Esophagus muscularis mucosa (tissue), 4 donors: ENCODE measurements around the gene DHX34. TPM values are rescaled to one million over a fixed set of nuclear protein-coding genes. Genes with fewer than 3 reads are reported as not detected.

ENCODE experiments used
- DNase-seq: peaks from one replicate; pipeline ENCODE4 v3.0.0-alpha.2; 2017; ENCODE audit errors: extremely low spot score
- H3K27ac ChIP-seq, 4 donors: fragments of 200-600 bp; sonication (generic); replicated peaks in 1 of 4; 1 replicate in 3 of 4; 2 replicates in 1 of 4; pipeline ENCODE4 v1.5.1; 2016 to 2019; ENCODE audit warnings: mild to moderate bottlenecking in 1 of 4
- H3K27me3 ChIP-seq, 4 donors: fragments of 200-600 bp; sonication (generic); one replicate each; pipeline versions ENCODE4 v1.5.1 to v1.6.0; 2016 to 2019
- H3K36me3 ChIP-seq, 4 donors: fragments of 200-600 bp; sonication (generic); one replicate each; pipeline ENCODE4 v1.5.1; 2016 to 2019
- H3K4me1 ChIP-seq, 4 donors: fragments of 200-600 bp; sonication (generic); one replicate each; pipeline ENCODE4 v1.5.1; 2016 to 2019
- H3K4me3 ChIP-seq, 4 donors: fragments of 200-600 bp; sonication (generic); 1 replicate in 2 of 4; 2 replicates in 2 of 4; pipeline ENCODE4 v1.5.1; 2016 to 2019; ENCODE audit warnings: mild to moderate bottlenecking in 4 of 4, moderate library complexity in 1 of 4
- H3K9me3 ChIP-seq, 4 donors: fragments of 200-600 bp; sonication (generic); 1 replicate in 3 of 4; 2 replicates in 1 of 4; pipeline ENCODE4 v1.5.1; 2016 to 2019
- CTCF ChIP-seq, 3 experiments: fragments of 200-600 bp in 2 of 3; fragments of 450-650 bp in 1 of 3; sonication (generic) in 2 of 3; IDR thresholded peaks; one replicate each; pipeline ENCODE4 v1.5.1; 2017 to 2019; ENCODE audit warnings: antibody characterized with exemption in 3 of 3, mild to moderate bottlenecking in 2 of 3, moderate library complexity in 1 of 3
- EP300 ChIP-seq: sonication (generic); formaldehyde crosslinking; IDR thresholded peaks from one replicate; pipeline ENCODE4 v1.6.1; 2017; ENCODE audit warnings: antibody characterized with exemption
- POLR2A ChIP-seq: fragments of 450-650 bp; IDR thresholded peaks from one replicate; pipeline ENCODE4 v1.6.1; 2017; ENCODE audit warnings: antibody characterized with exemption, moderate library complexity, mild to moderate bottlenecking, low read depth
- POLR2AphosphoS5 ChIP-seq, 2 donors: sonication (generic); formaldehyde crosslinking; IDR thresholded peaks; one replicate each; pipeline ENCODE4 v1.6.1; 2017; ENCODE audit warnings: antibody characterized with exemption in 2 of 2
- WGBS: methylation state at CpG from one replicate; pipeline ENCODE4 v1.1.5; 2018; 5-methylcytosine and 5-hydroxymethylcytosine counted together
- intact Hi-C: fragments of 100-400 bp; cut with DNase I; formaldehyde crosslinking; loops from one replicate; pipeline ENCODE4 v1.15.1; 2023
- total RNA-seq, 4 donors: library from RNA; depleted of rRNA; stranded (reverse); fragments of >200 nt; gene quantifications; one replicate each; pipeline versions ENCODE4 v1.1.0 to v1.2.1, GENCODE V29; 2016

The DHX34 gene
- total RNA-seq, 4 donors from 2014 or later = 9.1 to 15.6 (median 12.2) TPM

- H3K27ac ChIP-seq = no peak overlapping the region
- no peaks in the 10 kb centered on the region for H3K36me3 ChIP-seq
- H3K4me3 ChIP-seq = no peak overlapping the region
- peaks cover 0 to 10% (median 3%) of the 10 kb centered on the region in 4 donors for H3K4me1 ChIP-seq
- no peak for DNase-seq
- intact Hi-C loops = no loop called here
- no peaks in the 10 kb centered on the region for H3K9me3 ChIP-seq
- TF ChIP-seq EP300 = no peak
- TF ChIP-seq POLR2A = no peak
- TF ChIP-seq CTCF (IDR thresholded peaks at IDR 0.05) = no peak
- no peak for TF ChIP-seq POLR2AphosphoS5 (IDR thresholded peaks at IDR 0.05)
- 90% methylated on average over 5 of the region's 5 CpGs for WGBS
- H3K27me3 ChIP-seq = peaks cover 0 to 67% (median 0%) of the 10 kb centered on the region in 4 donors
These were observed 36.6 kb upstream of the DHX34 start for GRCh38 chr19:47312366-47313006.

- peaks cover 0 to 7% (median 2%) of the 10 kb centered on the region in 4 donors for H3K4me1 ChIP-seq
- intact Hi-C loops = no loop called here
- no peaks in the 10 kb centered on the region for H3K9me3 ChIP-seq
- no peak overlapping the region for H3K4me3 ChIP-seq
- no peak for DNase-seq
- TF ChIP-seq POLR2AphosphoS5 (IDR thresholded peaks at IDR 0.05) = no peak
- no peak for TF ChIP-seq CTCF (IDR thresholded peaks at IDR 0.05)
- TF ChIP-seq EP300 = no peak
- TF ChIP-seq POLR2A = no peak
- H3K36me3 ChIP-seq = no peaks in the 10 kb centered on the region
- peak overlapping the region in 1 of 4 donors; percentile 20 for H3K27ac ChIP-seq
- 80% methylated on average over 10 of the region's 10 CpGs for WGBS
- H3K27me3 ChIP-seq = peaks cover 0 to 76% (median 0%) of the 10 kb centered on the region in 4 donors
These were observed 35.3 kb upstream of the DHX34 start for GRCh38 chr19:47313754-47314295.

GRCh38 chr19:47315125-47315821 is 33.8 kb upstream of the DHX34 start:
- H3K27ac ChIP-seq = peak overlapping the region in 2 of 4 donors; percentile 27 to 30
- H3K4me3 ChIP-seq = no peak overlapping the region
- DNase-seq = no peak
- TF ChIP-seq CTCF (IDR thresholded peaks at IDR 0.05) (no peak), POLR2AphosphoS5 (IDR thresholded peaks at IDR 0.05) (peak; percentile 49 to 55), EP300 (peak; percentile 14), POLR2A (no peak)
- WGBS = 40% methylated on average over 12 of the region's 12 CpGs
- H3K4me1 ChIP-seq = no peaks in the 10 kb centered on the region
- no peaks in the 10 kb centered on the region for H3K36me3 ChIP-seq
- H3K9me3 ChIP-seq = no peaks in the 10 kb centered on the region
- intact Hi-C loops = no loop called here
- H3K27me3 ChIP-seq = peaks cover 0 to 76% (median 4%) of the 10 kb centered on the region in 4 donors

- intact Hi-C loops = no loop called here
- no peaks in the 10 kb centered on the region for H3K36me3 ChIP-seq
- 88% methylated on average over 4 of the region's 4 CpGs for WGBS
- no peaks in the 10 kb centered on the region for H3K4me1 ChIP-seq
- DNase-seq = no peak
- peaks cover 0 to 75% (median 6%) of the 10 kb centered on the region in 4 donors for H3K27me3 ChIP-seq
- no peaks in the 10 kb centered on the region for H3K9me3 ChIP-seq
- no peak for TF ChIP-seq POLR2A
- TF ChIP-seq EP300 = no peak
- no peak for TF ChIP-seq POLR2AphosphoS5 (IDR thresholded peaks at IDR 0.05)
- TF ChIP-seq CTCF (IDR thresholded peaks at IDR 0.05) = no peak
- no peak overlapping the region for H3K4me3 ChIP-seq
- no peak overlapping the region for H3K27ac ChIP-seq
These were observed 32.6 kb upstream of the DHX34 start for GRCh38 chr19:47316513-47316912.
